Hepatocyte (in vitro differentiated cells): ENCODE data around the gene SCFD2.

Experiments used
- CTCF ChIP-seq: fragments of 200-600 bp; sonication (generic); IDR thresholded peaks from 2 replicates; pipeline ENCODE4 v1.5.1; 2016; ENCODE audit warnings: antibody characterized with exemption, mild to moderate bottlenecking; ENCODE audit not compliant: poor library complexity
- EZH2 ChIP-seq: fragments of 200-600 bp; sonication (generic); IDR thresholded peaks from 2 replicates; pipeline ENCODE4 v1.6.1; 2016; ENCODE audit warnings: antibody characterized with exemption, mild to moderate bottlenecking, borderline replicate concordance
- EZH2phosphoT487 ChIP-seq: fragments of 200-600 bp; sonication (generic); IDR thresholded peaks from one replicate; pipeline ENCODE4 v1.6.1; 2018; ENCODE audit warnings: antibody characterized with exemption, mild to moderate bottlenecking, low read depth, moderate library complexity; ENCODE audit not compliant: unreplicated experiment, severe bottlenecking

GRCh38 chr4:53043055-53043454 is 322.8 kb downstream of the SCFD2 start:
- TF ChIP-seq CTCF (no peak), EZH2phosphoT487 (no peak), EZH2 (no peak)
